Dermis microvascular lymphatic vessel endothelial cell (primary cell): ENCODE data around the gene NME4. TPM values are rescaled to one million over a fixed set of nuclear protein-coding genes. Genes with fewer than 3 reads are reported as not detected.
A peak's percentile ranks its signal among the peaks of the same experiment; 100 is the strongest.
"Not testable (repeated sequence)": the region's sequence is repeated elsewhere in the genome, so short reads cannot be mapped to it uniquely, and the experiment has no call there.

Source experiments
- DNase-seq, 2 donors: peaks; one replicate each; pipeline versions ENCODE4 v3.0.0 to v3.0.0-alpha.2; 2010; ENCODE audit warnings: low read depth in 2 of 2
- total RNA-seq: library from RNA; depleted of rRNA; stranded (reverse); fragments of >200 nt; gene quantifications from 2 replicates; pipeline ENCODE4 v1.2.1, GENCODE V29; 2014

Gene NME4
- total RNA-seq: 45.4 and 50.3 TPM in 2 replicates

DNA sequence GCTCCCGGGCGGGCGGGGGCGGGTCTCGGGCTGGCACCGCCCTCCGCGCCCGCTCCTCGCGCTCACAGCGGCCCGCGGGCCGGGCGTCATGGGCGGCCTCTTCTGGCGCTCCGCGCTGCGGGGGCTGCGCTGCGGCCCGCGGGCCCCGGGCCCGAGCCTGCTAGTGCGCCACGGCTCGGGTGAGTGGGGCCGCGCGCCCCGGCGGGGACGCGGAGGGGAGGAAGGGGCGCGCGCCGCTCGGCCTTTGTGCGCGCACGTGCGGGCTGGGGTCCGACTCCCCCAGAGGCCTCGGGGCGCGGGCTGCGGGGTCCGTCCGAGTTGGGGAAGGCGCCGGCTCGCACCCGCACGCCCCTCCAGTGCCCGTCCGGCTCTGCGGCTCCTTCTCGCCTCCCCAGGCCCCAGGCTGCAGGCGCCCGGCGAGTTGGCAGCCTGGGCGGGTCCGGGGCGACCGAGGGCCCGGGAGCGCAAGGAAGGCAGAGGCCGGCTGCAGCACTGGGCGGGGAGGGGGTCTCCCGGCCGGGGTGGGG, at the start of gene NME4:
TSS of gene NME4 (plus strand) at position 65 of the 527 bp plus-strand sequence. CDS start at position 89, 24 bp downstream.
- DNase-seq: peak in 1 of 2 donors; percentile 56

DNA sequence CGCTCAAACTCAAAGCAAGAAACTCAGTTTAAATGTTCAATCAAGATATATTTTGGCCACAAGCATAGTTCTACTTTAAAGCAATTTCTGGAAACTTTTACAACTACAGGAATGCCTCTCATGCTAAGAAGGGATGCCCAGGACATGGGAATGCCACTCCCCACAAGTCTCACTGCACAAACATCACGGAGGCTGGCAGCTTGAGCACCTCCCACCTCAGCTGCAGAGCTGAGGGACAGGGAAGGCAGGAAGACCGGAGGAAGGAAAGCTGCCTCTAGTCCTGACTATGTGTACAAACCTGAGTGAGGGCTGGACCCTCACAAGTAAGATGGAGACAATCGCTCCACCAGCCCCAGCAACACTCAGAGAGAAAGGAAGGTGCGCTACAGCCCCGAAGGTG, 49.8 kb upstream of the NME4 start:
- DNase-seq: no peak

GRCh38 chr16:348495-348894, 48.5 kb upstream of the NME4 start:
- not testable (repeated sequence) for DNase-seq

DNA sequence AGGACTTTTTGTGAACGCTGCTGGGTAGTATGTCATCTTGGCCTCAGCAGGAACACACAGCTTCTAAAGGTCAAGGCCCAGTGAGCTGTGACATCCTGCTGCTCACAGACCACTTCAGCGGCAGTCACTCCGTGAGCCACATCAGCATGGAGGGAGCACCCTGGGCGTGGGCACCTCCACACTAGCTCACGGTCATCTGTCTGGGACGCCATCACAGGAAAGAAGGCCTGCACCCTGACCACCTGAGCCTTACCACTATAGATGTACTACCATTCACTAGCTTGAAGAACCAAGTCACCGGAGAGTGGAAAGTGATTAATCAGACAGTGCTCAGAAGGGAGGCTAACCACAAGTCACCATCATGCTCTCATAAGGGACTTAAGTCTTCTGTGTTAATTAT, 47.8 kb upstream of the NME4 start:
- DNase-seq: no peak

DNA sequence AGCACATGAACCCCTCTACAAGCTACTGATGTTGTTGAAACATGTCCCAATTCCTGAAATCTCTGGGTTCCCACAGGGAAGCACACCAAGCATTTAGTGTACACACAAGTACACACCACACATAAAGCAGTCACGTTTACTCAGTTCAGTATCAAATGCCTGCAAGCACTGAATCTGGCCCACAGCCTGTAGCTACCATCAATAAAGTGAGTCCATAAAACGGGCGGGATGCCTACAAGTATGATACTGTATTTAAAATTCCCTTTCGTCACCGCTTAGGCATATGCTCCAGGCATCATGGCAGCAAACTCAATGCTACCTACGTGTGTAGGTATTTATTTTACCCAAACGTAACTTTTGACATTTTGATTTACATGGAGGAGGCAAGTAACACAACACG, 46.8 kb upstream of the NME4 start:
- no peak for DNase-seq

- DNase-seq: peak in 1 of 2 donors; percentile 30
Observed at GRCh38 chr16:351804-352520, 45.0 kb upstream of the NME4 start.

DNA sequence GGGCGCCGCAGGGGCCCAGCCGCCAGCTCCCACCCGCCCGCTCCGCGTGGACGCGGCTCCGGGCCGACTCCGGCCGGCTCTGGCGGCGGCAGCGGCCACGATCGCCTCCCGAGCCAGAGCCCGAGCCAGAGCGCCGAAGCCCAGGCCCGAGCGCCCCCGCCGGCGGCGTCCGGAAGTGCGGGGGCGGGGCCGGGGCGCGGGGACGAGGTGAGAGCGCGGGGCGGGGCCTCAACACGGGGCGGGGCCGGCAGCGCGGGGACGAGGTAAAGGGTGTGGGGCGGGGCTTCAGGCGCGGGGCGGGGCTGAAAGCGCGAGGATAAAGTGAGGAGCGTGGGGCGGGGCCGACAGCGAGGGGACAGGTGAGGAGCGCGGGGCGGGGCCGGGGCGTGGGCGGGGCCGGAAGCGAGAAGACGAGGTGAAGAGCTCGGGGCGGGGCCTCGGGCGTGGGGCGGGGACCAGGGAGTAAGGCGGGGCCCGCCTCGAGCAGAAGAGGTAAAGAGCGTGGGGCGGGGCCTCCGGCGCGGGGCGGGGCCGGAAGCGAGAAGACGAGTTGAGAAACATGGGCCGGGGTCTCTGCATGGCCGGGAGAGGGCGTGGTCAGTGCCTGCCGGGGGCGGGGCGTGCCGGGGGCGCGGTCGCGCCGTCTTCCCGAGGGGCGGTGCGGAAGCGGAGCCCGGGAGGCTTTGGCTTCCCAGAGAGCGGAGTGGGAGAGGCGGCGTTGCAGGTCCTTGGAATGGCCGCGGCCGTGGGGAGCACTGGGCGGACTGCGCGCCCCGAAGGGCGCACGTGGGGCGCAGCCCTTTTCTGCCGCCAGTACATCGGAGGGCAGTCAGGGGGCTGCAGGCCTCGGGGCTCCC, 44.2 kb upstream of the NME4 start, which contains the start of gene AXIN1:
TSS of gene AXIN1 (minus strand) at position 177 of the 857 bp plus-strand sequence. CDS start 5,698 bp downstream, outside the sequence.
- DNase-seq: peak; percentile 71 to 92

DNA sequence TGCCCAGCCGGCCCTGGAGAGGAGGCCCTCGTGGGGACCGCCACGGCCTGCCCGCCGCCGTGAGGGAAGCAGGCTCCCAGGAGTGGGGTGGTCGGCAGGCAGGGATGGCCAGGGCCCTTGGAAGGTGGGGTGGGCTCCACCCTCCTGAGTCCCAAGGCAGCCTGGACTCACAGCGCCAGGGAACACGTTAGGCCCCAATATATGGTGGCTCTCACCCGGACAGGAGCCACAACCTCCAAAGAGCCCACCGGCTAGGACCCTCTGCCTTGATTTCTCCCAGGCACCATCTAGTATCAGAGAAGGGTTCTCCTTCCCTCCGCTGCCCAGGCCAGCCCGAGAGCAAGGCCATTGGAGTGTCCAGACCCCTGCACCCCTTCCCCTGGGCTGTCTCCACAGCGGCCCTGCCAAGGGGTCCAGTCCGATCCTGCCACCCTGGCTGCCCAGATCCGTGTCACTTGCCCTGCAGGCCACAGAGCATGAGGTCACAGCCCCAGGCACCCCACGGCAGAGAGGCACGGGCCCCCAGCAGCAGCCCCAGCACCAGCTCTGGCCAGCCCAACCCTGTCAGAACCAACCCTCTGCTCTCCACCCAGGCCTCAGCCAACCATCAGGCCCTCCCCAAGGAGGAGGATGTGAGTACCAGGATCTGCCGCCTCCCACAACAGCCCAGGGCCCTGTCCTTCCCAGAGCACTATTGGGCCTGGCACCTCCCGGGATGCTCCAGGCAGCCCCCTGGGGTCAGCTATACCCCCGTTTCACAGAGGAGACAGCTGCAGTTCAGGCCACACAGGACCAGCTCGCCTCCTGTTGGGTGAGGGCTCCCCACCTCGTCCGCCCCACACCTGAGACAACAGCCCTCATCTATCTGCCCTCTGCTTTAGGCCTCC, 43.4 kb upstream of the NME4 start:
- DNase-seq: no peak

DNA sequence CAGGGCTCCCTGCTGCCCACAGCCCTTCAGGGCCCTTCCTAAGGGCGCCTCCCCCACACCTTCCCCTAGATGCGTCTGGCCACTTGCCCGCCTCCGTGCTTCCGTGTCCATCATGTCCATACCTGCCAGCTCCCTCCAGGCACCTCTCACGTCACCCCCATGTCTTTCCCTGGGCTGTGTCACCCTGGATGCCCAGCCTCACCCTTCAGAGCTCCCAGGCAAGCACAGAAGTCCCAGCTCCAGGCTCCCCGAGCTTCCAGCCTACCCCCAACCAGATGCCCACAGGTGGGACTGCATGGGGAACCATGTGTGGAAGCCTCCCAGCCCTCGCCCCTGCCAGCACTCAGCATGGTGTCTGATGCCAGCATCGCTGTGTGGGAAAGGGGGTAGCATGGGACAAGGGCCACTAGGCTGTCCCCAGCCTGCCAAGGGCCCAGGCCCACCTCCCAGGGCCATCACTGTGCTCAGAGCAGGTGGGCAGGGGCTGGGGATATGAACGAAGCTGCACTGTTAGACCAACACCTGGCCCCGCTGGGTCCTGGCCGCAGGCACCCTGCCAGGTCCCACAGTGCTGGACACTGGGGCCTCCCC, 42.6 kb upstream of the NME4 start:
- no peak for DNase-seq

GRCh38 chr16:354971-355461, 42.0 kb upstream of the NME4 start:
- no peak for DNase-seq

DNA sequence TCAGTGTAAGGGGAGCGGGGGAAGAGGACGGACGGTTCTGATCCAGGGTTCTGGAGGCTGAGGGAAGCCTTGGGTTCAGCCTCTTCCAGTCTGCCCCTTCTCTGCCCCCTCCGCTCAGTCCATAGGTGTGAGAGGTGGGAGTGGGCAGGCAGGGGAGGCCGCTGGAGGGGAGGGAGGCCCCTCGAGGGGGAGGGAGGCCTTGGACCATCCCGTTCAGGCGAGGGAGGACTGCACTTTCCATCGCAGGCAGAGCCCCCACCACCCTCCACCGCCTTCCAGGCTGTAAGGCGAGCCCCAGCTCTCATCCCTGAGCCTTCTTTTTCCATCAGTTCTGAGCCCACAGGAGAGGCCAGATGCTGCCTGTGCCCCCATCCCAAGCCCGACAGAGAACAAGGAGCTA, 40.3 kb upstream of the NME4 start:
- DNase-seq: no peak

DNA sequence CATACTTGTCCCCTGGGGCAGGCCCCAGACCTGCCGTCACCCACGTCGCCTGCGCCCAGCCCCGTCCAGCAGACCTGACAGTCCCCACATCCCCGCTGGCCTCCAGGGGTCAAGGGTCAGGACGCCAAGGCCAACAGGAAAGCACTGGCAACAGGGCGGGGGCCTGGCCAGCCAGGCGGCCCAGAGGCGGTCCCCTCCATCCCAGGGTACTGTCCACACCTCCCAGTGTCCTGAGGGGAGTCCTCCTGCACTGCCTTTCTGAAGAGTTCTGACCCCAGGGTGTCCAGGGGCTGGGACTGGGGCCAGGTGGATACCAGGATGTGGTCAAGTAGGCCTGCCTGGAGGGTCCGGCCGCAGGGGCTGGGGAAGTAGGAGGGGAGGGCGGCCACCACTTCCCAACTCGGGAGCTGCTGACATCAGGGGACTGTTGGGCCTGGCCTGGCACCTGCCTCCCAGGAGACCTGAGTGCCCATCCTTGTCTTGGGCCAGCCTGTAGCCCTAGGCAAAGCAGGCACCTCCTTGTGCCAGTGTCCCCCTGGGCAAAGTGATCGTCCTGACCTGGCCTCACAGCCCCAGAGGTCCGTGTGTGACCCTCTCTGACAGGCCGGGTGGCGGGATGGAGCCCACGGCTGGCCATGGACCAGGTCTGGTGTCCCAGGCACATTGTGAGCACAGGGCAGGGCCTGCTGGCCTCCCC, 37.8 kb upstream of the NME4 start:
- no peak for DNase-seq

GRCh38 chr16:359871-360697, 36.9 kb upstream of the NME4 start:
- DNase-seq: no peak

GRCh38 chr16:360698-361336, 36.2 kb upstream of the NME4 start:
- no peak for DNase-seq

DNA sequence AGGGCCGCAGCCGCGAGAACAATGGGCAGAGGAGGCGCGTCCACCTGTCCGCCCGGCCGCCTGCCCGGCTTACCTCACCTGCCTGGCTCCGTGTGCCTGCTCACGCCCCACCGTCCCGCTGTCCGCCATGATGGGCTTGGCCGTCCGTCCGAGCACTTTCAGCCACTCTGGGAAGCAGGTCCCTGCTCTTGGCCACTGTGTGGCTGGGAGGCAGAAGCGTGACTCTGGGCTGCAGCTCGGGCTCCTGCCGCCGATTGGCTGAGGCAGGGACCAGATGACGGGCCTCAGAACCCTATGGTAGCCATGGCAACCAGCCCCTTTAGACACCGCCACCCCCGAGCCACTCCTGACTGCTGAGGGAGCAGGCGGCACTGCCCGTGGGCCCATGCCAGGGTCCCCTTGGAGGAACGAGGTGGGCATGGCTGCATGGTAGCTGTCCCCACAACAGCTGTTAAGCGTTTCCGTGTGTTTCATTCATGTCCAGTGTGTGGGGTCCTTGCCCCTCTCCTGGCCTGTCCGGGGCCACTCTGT, 35.6 kb upstream of the NME4 start:
- DNase-seq: no peak

GRCh38 chr16:361872-362701, 34.9 kb upstream of the NME4 start:
- DNase-seq: peak; percentile 55 to 79

GRCh38 chr16:362702-362999, 34.3 kb upstream of the NME4 start:
- not testable (repeated sequence) for DNase-seq
